Retinal pigment epithelial cell (primary cell): Measurements from ENCODE around the gene TCEANC2.
A peak's percentile ranks its signal among the peaks of the same experiment; 100 is the strongest.
"Not testable (repeated sequence)": the region's sequence is repeated elsewhere in the genome, so short reads cannot be mapped to it uniquely, and the experiment has no call there.

Experiments
- DNase-seq: peaks from one replicate; pipeline ENCODE4 v3.0.0-alpha.2; 2010; ENCODE audit warnings: low read depth
- H3K4me3 ChIP-seq: 2 replicates; pipeline ENCODE4 v1.5.1; 2011; ENCODE audit warnings: mild to moderate bottlenecking, low read length, control low read depth, moderate library complexity
- CTCF ChIP-seq: conservative IDR thresholded peaks from 2 replicates; pipeline ENCODE4 v1.5.1; 2011; ENCODE audit warnings: low read depth, low read length, control low read depth, inconsistent platforms

TCEANC2 gene

DNA sequence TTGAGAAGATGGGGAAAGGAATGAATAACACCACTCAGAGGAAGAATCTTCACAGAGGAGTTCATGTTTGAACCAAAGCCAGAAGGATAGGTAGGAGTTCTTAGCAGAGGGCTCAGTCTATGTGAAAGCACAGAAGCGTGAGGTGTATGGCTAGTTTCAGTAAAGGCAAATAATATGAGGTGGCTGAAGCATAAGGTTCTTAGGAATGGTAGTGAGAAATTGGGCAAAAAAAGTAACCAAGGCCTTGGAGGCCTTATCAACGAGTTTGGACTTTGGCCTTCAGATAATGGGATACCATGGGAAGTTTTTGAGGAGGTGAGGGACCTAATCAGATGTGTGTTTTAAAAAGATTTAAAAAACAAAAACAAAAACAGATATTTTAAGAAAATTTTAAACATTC, 47.1 kb downstream of the TCEANC2 start:
- TF ChIP-seq CTCF = no peak
- no peak for DNase-seq

GRCh38 chr1:54103414-54103813, 50.0 kb downstream of the TCEANC2 start:
- H3K4me3 ChIP-seq = no peak overlapping the region
- no peak for TF ChIP-seq CTCF
- no peak for DNase-seq

More for the DNA sequence above, 47.1 kb downstream of the TCEANC2 start:
- H3K4me3 ChIP-seq = no peak overlapping the region

DNA sequence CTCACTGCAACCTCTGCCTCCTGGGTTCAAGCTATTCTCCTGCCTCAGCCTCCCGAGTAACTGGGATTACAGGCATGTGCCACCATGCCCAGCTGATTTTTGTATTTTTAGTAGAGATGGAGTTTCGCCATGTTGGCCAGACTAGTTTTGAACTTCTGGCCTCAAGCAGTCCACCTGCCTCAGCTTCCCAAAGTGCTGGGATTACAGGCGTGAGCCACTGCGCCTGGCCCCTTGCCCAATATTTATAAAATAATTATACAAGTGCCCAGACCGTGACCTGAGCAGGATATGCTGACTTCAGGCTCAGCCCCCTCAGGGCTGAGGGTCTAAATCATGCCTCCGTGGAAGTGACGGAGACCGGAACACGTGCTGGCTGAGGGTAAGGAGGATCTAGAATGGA, 51.2 kb downstream of the TCEANC2 start:
- not testable (repeated sequence) for DNase-seq, H3K4me3 ChIP-seq

DNA sequence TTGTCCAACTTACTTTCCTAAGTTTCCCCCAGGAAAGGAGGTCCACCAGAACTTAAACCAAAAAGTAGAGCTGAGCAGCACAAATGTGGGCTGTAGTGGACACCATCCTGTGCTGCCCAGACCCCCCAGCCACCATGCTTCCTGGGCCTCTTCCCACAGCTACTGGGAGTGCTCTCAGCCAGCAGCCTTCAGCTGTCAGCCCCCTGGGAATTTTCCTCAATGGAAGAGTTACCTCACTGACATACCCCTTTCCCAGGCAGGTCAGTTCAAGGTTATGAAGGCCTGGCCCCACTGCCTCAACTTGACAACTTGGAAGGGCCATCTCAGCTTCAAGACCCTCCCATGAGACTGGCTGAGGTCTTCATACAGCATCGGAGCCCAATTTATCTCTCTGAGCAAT, 51.7 kb downstream of the TCEANC2 start:
- TF ChIP-seq CTCF = no peak
- no peak for DNase-seq
- no peak overlapping the region for H3K4me3 ChIP-seq

DNA sequence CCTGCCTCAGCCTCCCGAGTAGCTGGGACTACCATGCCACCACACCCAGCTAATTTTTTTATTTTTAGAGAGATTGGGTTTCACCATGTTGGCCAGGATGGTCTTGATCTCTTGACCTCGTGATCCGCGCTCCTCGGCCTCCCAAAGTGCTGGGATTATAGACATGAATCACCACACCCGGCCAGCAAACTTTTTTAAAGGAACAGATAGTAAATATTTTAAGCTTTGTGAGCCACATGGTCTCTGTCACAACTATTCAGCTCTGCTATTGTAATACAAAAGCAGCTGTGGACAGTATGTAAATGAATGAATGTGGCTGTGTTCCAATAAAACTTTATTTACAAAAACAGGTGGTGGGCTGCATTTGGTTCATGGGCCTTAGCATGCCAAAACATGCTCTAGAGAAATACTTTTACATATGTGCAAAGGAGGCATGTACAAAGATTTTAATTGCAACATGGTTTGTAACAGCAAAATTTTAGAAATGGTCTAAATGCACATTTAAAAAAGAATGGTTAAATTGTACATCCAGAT, 52.4 kb downstream of the TCEANC2 start:
- H3K4me3 ChIP-seq = no peak overlapping the region
- no peak for DNase-seq
- no peak for TF ChIP-seq CTCF

DNA sequence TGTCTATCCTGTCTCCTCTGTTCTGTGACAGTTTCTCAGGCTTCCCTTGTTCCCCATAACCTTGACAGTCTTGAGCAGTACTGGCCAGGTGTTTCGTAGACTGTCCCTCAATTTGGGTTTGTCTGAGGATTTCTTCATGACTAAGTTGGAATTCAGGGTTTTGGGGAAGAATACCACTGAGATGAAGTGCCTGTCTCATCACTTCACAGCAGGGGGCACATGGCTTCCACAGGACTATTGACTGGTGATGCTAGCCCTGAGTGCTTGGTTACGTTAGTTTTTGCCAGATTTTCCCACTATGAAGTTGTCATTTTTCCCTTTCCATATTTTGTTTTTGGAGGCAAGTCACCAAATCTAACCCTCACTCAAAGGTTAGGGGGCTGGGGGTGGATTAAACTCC, 53.7 kb downstream of the TCEANC2 start:
- TF ChIP-seq CTCF = peak; percentile 17
- H3K4me3 ChIP-seq = no peak overlapping the region
- no peak for DNase-seq

DNA sequence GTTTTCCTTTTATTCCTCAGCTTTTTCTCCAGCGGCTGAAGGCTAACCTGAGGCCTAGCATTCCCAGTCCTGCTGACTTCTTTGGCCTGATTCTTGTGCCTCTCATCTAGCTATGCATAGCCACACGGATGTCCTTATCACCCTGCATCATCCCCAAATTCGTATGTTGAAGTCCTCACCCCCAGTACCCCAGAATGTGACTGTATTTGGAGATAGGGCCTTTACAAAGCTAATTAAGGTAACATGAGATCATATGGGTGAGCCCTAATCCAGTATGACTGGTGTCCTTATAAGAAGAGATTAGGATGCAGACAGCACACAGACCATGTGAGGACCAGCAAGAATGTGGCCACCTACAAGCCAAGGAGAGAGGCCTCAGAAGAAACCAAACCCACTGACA, 54.7 kb downstream of the TCEANC2 start:
- H3K4me3 ChIP-seq = no peak overlapping the region
- no peak for DNase-seq
- TF ChIP-seq CTCF = no peak
